LNCaP clone FGC (cell line): ENCODE data around the gene SYCE1.
"Not testable (repeated sequence)": the region's sequence is repeated elsewhere in the genome, so short reads cannot be mapped to it uniquely, and the experiment has no call there.

ENCODE experiments used
- DNase-seq: peaks from one replicate; pipeline ENCODE4 v3.0.0-alpha.2; 2011; ENCODE audit warnings: low read depth
- H3K4me3 ChIP-seq: 2 replicates; pipeline ENCODE4 v1.5.1; 2011; ENCODE audit warnings: mild to moderate bottlenecking, low read depth, low read length, control low read depth
- TF ChIP-seq, protein P1 (sequence below): IDR thresholded peaks from 2 replicates; pipeline ENCODE4 v1.5.1; 2012; ENCODE audit warnings: mild to moderate bottlenecking; ENCODE audit not compliant: control insufficient read depth, insufficient read depth; ENCODE audit errors: extremely low read depth

SYCE1 gene

DNA sequence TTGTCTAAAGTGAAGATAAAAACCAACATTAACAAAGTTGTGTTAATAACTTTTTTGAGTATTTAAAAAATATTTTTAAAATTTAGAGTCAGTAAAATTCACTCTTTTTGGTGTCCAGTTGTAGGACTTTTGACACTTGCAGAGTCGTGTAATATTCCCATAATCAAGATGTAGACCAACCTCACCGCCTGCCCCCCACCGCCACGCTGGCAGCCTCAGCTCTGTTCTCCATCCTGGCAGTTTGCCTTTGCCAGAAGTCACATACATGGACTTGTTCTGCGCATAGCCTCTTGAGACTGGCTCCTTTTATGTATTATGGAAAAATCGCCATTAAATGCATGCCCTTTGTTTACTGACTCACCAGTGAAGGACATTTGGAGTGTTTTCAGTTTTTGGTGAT, 27.3 kb upstream of the SYCE1 start:
- no peak overlapping the region for H3K4me3 ChIP-seq
- DNase-seq, result no peak
- TF ChIP-seq, protein P1, sequence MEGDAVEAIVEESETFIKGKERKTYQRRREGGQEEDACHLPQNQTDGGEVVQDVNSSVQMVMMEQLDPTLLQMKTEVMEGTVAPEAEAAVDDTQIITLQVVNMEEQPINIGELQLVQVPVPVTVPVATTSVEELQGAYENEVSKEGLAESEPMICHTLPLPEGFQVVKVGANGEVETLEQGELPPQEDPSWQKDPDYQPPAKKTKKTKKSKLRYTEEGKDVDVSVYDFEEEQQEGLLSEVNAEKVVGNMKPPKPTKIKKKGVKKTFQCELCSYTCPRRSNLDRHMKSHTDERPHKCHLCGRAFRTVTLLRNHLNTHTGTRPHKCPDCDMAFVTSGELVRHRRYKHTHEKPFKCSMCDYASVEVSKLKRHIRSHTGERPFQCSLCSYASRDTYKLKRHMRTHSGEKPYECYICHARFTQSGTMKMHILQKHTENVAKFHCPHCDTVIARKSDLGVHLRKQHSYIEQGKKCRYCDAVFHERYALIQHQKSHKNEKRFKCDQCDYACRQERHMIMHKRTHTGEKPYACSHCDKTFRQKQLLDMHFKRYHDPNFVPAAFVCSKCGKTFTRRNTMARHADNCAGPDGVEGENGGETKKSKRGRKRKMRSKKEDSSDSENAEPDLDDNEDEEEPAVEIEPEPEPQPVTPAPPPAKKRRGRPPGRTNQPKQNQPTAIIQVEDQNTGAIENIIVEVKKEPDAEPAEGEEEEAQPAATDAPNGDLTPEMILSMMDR, result no peak

DNA sequence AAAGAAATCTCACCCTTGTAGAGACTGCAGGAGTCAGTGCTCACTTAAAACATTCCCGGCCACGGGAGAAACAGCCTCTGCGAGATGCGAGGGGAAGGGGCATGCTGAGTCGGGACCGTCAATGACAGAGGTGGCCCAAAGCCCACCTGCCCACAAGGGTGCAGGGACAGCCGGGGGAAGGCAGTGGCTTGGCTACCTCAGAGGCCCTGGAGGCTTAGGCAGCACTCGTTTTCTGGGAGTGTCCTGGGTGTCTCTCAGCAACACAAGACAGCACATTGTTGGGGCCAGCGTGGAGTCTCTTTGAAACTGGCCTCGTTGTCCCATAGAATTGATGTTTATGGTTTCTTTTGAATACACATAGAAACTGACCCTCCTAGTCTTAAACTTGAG, 25.6 kb upstream of the SYCE1 start:
- no peak for DNase-seq
- H3K4me3 ChIP-seq, result no peak overlapping the region
- TF ChIP-seq, protein P1, result no peak

DNA sequence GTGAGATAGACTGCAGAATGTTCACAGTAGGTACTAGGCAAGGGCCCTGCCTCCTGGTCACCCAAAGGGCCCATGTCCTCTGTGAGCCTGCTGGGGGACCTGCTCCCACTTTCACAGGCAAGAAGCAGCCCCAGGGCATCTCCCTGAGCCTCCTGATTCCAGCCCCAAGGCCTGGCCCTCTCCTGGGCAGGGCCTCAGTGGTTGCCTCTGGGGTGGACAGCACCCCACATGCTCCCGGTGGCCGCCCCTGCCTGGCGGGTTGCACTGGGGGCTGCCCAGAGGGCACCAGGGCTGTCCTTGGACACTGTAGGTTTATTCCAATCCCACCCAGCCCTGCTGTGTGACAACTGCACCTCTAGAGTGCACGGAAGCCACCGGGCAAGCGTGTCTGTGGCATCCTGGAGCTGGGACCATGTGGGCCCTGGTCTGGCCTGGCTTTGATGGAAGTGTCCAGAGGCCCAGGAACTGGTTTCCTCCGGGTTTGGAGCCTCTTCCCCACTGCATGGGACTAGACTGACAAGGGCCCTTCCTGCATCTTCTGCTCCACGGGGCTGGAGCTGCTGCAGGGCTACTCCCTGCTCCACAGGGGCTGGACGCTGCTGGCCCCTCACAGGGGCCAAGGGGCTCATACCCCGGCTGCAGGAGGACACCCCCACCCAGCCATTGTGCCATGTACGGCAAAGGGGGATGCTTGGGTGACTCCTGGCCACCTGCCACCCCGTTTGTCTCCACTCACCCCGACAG, 25.0 kb upstream of the SYCE1 start:
- H3K4me3 ChIP-seq, result no peak overlapping the region
- DNase-seq, result no peak
- TF ChIP-seq, protein P1, result no peak

DNA sequence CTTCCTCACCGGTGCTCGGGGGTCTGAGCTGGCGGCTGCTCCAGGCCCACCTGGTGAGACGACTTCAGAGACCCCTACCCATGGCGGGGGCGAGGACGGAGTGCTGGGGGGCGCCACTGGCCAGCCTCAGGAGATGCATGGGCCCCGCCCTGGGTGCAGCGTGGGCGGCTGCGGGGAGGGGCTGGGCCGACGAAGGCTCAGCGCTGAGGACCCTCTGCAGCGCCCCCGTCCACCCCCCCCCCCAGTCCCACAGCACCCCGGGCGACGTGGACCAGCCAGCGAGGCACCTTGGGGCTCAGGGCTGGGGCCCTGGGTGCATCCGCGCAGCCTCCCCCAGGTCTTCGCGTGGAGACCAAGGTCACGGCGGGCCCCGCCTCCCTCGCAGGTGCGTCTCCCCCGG, 11.7 kb upstream of the SYCE1 start:
- H3K4me3 ChIP-seq, DNase-seq: not testable (repeated sequence)

DNA sequence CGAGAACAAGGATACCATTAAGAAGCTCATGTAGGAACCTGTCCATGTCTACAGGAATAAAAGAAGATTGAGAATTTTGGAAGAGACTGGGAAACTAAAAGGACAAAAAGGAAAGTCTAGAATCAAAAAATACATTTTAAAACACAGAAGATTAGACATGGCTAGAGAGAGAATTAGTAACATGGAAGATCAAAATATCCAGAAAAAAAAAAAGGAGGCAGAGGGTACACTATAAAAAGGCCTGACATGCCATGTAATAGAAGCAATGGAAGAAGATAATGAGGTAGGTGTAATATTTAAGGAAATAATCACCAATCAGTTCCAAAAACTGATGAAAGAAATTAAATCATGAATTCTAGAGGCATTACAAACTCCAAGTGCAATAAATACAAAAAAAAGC, 8.1 kb upstream of the SYCE1 start:
- not testable (repeated sequence) for H3K4me3 ChIP-seq, DNase-seq

DNA sequence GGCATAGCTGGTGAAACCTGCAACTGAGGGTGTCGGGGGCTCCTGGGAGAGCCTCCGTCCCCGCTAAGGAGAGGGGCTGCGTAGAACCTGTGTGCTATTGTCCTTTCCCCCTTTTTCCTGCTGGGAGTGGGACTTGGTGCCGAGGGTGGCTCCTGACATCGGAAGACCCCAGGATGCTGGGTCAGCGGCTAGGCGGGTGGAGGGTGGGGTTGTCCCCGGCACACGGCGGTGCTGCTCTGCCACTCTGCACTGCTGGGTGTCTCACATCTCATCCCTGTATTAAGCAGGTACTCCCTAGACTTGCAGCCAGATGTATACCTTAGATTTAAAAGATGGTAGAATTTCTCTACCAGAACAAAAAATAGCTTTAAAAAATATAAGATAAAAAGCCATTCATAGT, 6.7 kb upstream of the SYCE1 start:
- not testable (repeated sequence) for H3K4me3 ChIP-seq

DNA sequence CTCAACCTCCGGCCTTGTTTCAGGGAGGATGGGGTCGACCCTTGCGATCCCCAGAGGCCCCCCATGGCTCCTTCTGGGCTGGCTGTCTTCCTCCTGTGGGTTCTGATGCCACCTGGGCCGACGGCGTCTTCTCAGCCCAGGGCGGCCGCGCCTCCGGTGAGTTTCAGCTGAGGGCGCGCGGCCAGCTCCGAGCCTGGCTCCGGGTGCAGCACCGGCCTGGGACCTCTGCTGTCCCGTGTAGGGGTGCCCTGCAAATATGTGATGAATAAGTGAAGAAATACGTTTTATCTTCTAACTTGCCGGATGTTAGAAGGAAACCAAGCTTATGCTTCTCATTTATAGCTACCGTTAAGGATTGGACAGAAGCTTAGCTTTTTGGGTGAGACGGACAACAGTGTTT, 4.4 kb upstream of the SYCE1 start:
- not testable (repeated sequence) for DNase-seq, H3K4me3 ChIP-seq

More for the DNA sequence above, 6.7 kb upstream of the SYCE1 start:
- DNase-seq, result not testable (repeated sequence)

DNA sequence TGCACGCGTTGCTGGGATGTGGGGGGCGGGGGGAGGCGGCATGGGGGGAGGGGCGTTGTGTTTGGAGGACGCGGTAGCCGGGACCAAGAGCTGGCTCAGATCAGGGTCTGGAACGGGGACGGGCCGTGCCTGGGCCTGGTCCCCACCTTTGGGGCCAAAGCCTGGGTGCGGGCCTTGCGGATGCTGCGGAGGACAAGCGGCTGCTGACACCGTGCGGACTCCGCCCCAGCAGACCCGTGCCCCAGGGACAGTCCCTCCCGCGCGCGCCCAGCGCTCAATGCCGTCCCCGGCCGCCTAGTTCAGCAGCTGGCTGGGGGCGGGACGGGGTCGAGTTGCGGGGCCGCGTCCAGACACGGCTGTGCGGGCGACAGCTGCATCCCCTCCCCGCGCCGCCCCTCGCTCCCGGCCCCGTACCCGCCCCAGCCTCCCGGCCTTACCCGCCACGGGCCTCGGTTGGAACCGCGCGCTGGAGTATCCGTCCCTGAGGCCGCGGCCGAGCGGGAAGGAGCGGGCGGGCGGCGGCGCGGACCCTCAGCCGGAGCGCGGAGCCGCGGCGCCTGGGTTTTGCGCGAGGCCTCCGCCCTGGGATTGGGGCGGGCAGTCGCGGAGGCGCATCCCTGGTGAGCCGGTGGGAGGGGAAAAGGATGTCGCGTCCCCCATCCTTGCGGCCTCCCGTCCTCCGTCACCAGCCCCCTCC, 3.6 kb upstream of the SYCE1 start:
- not testable (repeated sequence) for H3K4me3 ChIP-seq, DNase-seq

DNA sequence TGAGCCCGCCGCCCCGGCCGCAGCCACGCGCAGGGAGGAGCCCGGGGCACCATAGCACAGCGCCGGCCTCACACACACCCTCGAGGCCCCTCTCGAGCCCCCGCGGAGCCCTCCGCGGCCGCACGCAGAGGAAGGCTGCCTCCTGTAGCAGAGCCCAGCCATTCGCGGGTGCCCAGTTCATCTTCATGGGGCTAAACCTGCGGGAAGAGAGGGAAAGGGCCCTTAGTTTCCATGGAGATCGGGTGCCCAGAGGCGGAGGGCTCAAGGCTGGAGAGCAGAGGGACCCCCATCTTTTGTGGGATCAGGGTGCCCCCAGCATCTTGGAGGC, 2.9 kb upstream of the SYCE1 start:
- no peak overlapping the region for H3K4me3 ChIP-seq
- TF ChIP-seq, protein P1, result no peak

More for the DNA sequence above, 2.9 kb upstream of the SYCE1 start:
- no peak for DNase-seq
